Colonic mucosa (tissue), 4 donors: ENCODE measurements around the gene APBB2. TPM values are rescaled to one million over a fixed set of nuclear protein-coding genes. Genes with fewer than 3 reads are reported as not detected.

Experiments
- DNase-seq: peaks from one replicate; pipeline ENCODE4 v3.0.0-alpha.2; 2020
- H3K27ac ChIP-seq: fragments of 200-600 bp; one replicate; pipeline ENCODE4 v1.8.0; 2021
- H3K27me3 ChIP-seq: fragments of 200-600 bp; one replicate; pipeline ENCODE4 v1.8.0; 2021
- H3K36me3 ChIP-seq: fragments of 200-600 bp; one replicate; pipeline ENCODE4 v1.8.0; 2021
- H3K4me1 ChIP-seq: fragments of 200-600 bp; one replicate; pipeline ENCODE4 v1.8.0; 2021; ENCODE audit warnings: mild to moderate bottlenecking
- H3K4me3 ChIP-seq: fragments of 200-600 bp; one replicate; pipeline ENCODE4 v1.8.0; 2021
- H3K9ac ChIP-seq, 2 donors: one replicate each; pipeline ENCODE4 v1.7.0; 2013; ENCODE audit warnings: control low read depth in 2 of 2, low read depth in 2 of 2, low read length in 2 of 2
- H3K9me3 ChIP-seq: fragments of 200-600 bp; one replicate; pipeline ENCODE4 v1.8.0; 2021
- CTCF ChIP-seq: fragments of 200-600 bp; IDR thresholded peaks from one replicate; pipeline ENCODE4 v1.8.0; 2022; ENCODE audit warnings: antibody characterized with exemption, mild to moderate bottlenecking
- intact Hi-C: fragments of 100-400 bp; cut with DNase I; formaldehyde crosslinking; loops from one replicate; pipeline ENCODE4 v1.14.1; 2022
- total RNA-seq, 2 donors: library from RNA; stranded (reverse); fragmentation: NEBNext Ultra II Directional in 1 of 2; extraction: Animal tissue kit (Norgen Biotek cat#: 25700) in 1 of 2; gene quantifications; one replicate each; pipeline ENCODE4 v1.2.1, GENCODE V29; 2021
- donor health status: healthy.
- donor health status: DM: no; HTN: no; CAD: no.
- donor health status: DM: no; HTN: no; CAD: no.

Gene APBB2
- total RNA-seq, 2 donors from 2014 or later: 22.8 to 27.5 TPM

- Histone ChIP-seq H3K36me3 (no peaks in the 10 kb centered on the region), H3K4me1 (no peaks in the 10 kb centered on the region), H3K9me3 (no peaks in the 10 kb centered on the region), H3K4me3 (no peak overlapping the region), H3K27me3 (no peaks in the 10 kb centered on the region), H3K27ac (no peak overlapping the region), H3K9ac (no peak overlapping the region)
- DNase-seq: no peak
- TF ChIP-seq CTCF: no peak
- intact Hi-C loops: no loop called here
These were observed 267.7 kb downstream of the APBB2 start for GRCh38 chr4:40946652-40947051.

DNA sequence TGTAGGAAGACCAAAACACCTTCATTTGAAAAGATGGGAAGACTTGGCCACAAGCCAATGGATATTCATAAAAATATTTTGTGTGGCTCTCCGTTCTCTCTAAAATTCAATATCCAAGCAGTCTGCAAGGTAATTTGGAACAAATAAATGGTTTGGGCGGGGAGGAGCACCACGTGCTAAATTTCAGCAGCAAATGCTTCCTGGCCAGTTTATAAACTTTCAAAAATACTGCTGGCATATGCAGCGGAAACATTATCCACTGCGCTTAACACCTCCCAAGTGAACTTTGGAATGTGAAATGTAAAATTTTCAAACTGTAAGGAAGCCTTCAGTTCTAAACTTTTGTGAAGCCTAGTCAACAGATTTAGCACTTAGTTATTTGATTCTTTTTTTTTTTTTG lies 273.6 kb downstream of the APBB2 start:
- Histone ChIP-seq H3K36me3 (no peaks in the 10 kb centered on the region), H3K4me1 (no peaks in the 10 kb centered on the region), H3K27ac (no peak overlapping the region), H3K9me3 (no peaks in the 10 kb centered on the region), H3K9ac (no peak overlapping the region), H3K27me3 (no peaks in the 10 kb centered on the region), H3K4me3 (no peak overlapping the region)
- no peak for DNase-seq
- no peak for TF ChIP-seq CTCF
- intact Hi-C loops: no loop called here

DNA sequence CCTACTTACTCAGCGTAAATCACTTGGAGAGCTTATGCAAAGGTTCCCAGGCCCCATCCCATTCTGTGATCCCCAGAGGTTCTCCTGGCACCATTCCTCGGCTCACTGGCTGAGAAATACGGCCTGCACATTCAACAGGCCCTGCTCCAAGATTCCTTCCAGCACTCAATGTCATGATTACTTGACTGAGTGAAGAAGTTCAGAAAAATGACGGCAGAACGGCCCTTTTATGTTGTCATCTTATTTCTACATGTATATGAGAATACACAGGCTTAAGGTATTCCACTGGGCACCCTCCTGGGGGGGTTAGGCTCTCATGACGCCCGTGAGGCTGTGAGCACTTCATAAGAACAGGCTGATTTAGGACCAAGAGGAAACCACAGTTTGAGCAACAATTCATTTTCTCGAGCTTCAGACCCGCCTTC lies 274.0 kb downstream of the APBB2 start:
- intact Hi-C loops: no loop called here
- no peak overlapping the region for H3K27ac ChIP-seq
- H3K4me1 ChIP-seq: no peaks in the 10 kb centered on the region
- TF ChIP-seq CTCF: no peak
- H3K9me3 ChIP-seq: no peaks in the 10 kb centered on the region
- DNase-seq: no peak
- H3K27me3 ChIP-seq: no peaks in the 10 kb centered on the region
- H3K9ac ChIP-seq: no peak overlapping the region
- H3K4me3 ChIP-seq: no peak overlapping the region
- no peaks in the 10 kb centered on the region for H3K36me3 ChIP-seq

- Histone ChIP-seq H3K9ac (no peak overlapping the region), H3K4me3 (no peak overlapping the region), H3K4me1 (no peaks in the 10 kb centered on the region), H3K27ac (no peak overlapping the region), H3K9me3 (no peaks in the 10 kb centered on the region), H3K27me3 (no peaks in the 10 kb centered on the region), H3K36me3 (no peaks in the 10 kb centered on the region)
- DNase-seq: no peak
- intact Hi-C loops: no loop called here
- TF ChIP-seq CTCF: no peak
These were observed 274.5 kb downstream of the APBB2 start for GRCh38 chr4:40939856-40940255.

DNA sequence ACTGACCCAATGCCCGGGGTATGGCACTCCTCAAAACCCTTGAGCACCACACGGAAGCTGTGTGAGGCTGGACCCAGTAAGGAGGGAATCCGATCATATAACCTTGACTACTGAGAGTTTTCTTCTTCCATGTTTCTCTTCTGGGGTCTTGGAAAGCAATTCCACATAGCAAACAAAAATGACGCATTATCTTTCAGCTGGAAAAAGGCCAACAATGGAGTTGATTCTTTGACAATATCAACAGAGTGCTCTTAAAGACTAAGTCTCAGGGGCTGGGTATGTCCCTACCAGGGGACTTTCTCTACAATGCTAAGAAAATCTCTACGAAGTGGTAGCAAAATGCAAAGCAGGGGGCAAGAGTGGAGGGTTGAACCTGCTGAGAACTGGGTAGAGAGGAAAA lies 276.0 kb downstream of the APBB2 start:
- no peak for TF ChIP-seq CTCF
- Histone ChIP-seq H3K4me1 (no peaks in the 10 kb centered on the region), H3K4me3 (no peak overlapping the region), H3K9ac (no peak overlapping the region), H3K27me3 (no peaks in the 10 kb centered on the region), H3K9me3 (no peaks in the 10 kb centered on the region), H3K36me3 (no peaks in the 10 kb centered on the region), H3K27ac (no peak overlapping the region)
- intact Hi-C loops: no loop called here
- no peak for DNase-seq
